Astrocyte (in vitro differentiated cells and primary cell): ENCODE data around the gene DCUN1D1. TPM values are rescaled to one million over a fixed set of nuclear protein-coding genes. Genes with fewer than 3 reads are reported as not detected.

ENCODE experiments used
- DNase-seq: peaks from one replicate; pipeline ENCODE4 v3.0.0-alpha.2; 2010; ENCODE audit warnings: low read depth
- FAIRE-seq: peaks from 2 replicates; lab custom pipeline; 2011; peaks lifted over from hg19 to GRCh38; lab: Jason Lieb, UNC
- H2AFZ ChIP-seq: 2 replicates; pipeline ENCODE4 v1.6.0; 2012; ENCODE audit warnings: low read depth, low read length, inconsistent platforms
- H3K27ac ChIP-seq: 2 replicates; pipeline ENCODE4 v1.5.1; 2011; ENCODE audit warnings: low read depth, low read length, inconsistent platforms
- H3K27me3 ChIP-seq: 2 replicates; pipeline ENCODE4 v1.6.0; 2011; ENCODE audit warnings: low read length, inconsistent platforms; ENCODE audit not compliant: insufficient read depth
- H3K36me3 ChIP-seq: 2 replicates; pipeline ENCODE4 v1.5.1; 2011; ENCODE audit warnings: low read length, inconsistent platforms; ENCODE audit not compliant: insufficient read depth
- H3K4me1 ChIP-seq: 2 replicates; pipeline ENCODE4 v1.5.1; 2011; ENCODE audit warnings: low read length, inconsistent platforms; ENCODE audit not compliant: insufficient read depth
- H3K4me2 ChIP-seq: 2 replicates; pipeline ENCODE4 v1.6.0; 2012; ENCODE audit warnings: low read length, inconsistent platforms
- H3K4me3 ChIP-seq: 2 replicates; pipeline ENCODE4 v1.5.1; 2011; ENCODE audit warnings: low read depth, mild to moderate bottlenecking, low read length, inconsistent platforms; ENCODE audit not compliant: insufficient read depth
- H3K79me2 ChIP-seq: 2 replicates; pipeline ENCODE4 v1.6.0; 2012; ENCODE audit warnings: mild to moderate bottlenecking, low read length, inconsistent platforms; ENCODE audit not compliant: insufficient read depth
- H3K9ac ChIP-seq: 2 replicates; pipeline ENCODE4 v1.6.0; 2012; ENCODE audit warnings: mild to moderate bottlenecking, low read length, inconsistent platforms
- H3K9me3 ChIP-seq: 2 replicates; pipeline ENCODE4 v1.5.1; 2012; ENCODE audit warnings: low read depth, mild to moderate bottlenecking, low read length, inconsistent platforms; ENCODE audit not compliant: insufficient read depth
- H4K20me1 ChIP-seq: 2 replicates; pipeline ENCODE4 v1.6.0; 2012; ENCODE audit warnings: low read length, inconsistent platforms; ENCODE audit not compliant: insufficient read depth
- H3K27ac Mint-ChIP-seq: one replicate; pipeline ENCODE4 v1.8.0; 2021; ENCODE audit warnings: mild to moderate bottlenecking, mixed read lengths; ENCODE audit not compliant: unreplicated experiment
- H3K27me3 Mint-ChIP-seq: one replicate; pipeline ENCODE4 v1.8.0; 2021; ENCODE audit warnings: low read depth, mixed read lengths; ENCODE audit not compliant: unreplicated experiment
- H3K36me3 Mint-ChIP-seq: one replicate; pipeline ENCODE4 v1.8.0; 2021; ENCODE audit warnings: low read depth, mixed read lengths; ENCODE audit not compliant: unreplicated experiment
- H3K4me1 Mint-ChIP-seq: one replicate; pipeline ENCODE4 v1.8.0; 2021; ENCODE audit warnings: low read depth, mixed read lengths; ENCODE audit not compliant: unreplicated experiment
- H3K4me3 Mint-ChIP-seq: one replicate; pipeline ENCODE4 v1.8.0; 2021; ENCODE audit warnings: mild to moderate bottlenecking, moderate library complexity, mixed read lengths; ENCODE audit not compliant: unreplicated experiment
- H3K9me3 Mint-ChIP-seq: one replicate; pipeline ENCODE4 v1.8.0; 2021; ENCODE audit warnings: mild to moderate bottlenecking, mixed read lengths; ENCODE audit not compliant: unreplicated experiment
- CTCF ChIP-seq: IDR thresholded peaks from 2 replicates; pipeline ENCODE4 v1.5.1; 2011; ENCODE audit warnings: low read depth, mild to moderate bottlenecking, inconsistent platforms, low read length, moderate library complexity; ENCODE audit not compliant: insufficient read depth
- EZH2 ChIP-seq: IDR thresholded peaks from 2 replicates; pipeline ENCODE4 v1.6.1; 2012; ENCODE audit warnings: mild to moderate bottlenecking, low read length, inconsistent platforms; ENCODE audit not compliant: insufficient read depth
- total RNA-seq: library from RNA; stranded (reverse); gene quantifications from 2 replicates; pipeline ENCODE4 v1.2.1, GENCODE V29; 2021

DCUN1D1 gene
- total RNA-seq, 1 donor from 2014 or later, result 50.2 TPM

- H3K36me3 ChIP-seq, result peaks cover 4% of the 10 kb centered on the region
- no peak overlapping the region for H3K4me2 ChIP-seq
- H3K9ac ChIP-seq, result no peak overlapping the region
- H3K9me3 ChIP-seq, result no peaks in the 10 kb centered on the region
- Mint-ChIP-seq H3K27ac (no peak overlapping the region), H3K4me3 (no peak overlapping the region), H3K4me1 (no peaks in the 10 kb centered on the region), H3K27me3 (no peaks in the 10 kb centered on the region), H3K9me3 (no peaks in the 10 kb centered on the region), H3K36me3 (peaks cover 12% of the 10 kb centered on the region)
- H3K27me3 ChIP-seq, result no peaks in the 10 kb centered on the region
- H3K4me3 ChIP-seq, result no peak overlapping the region
- TF ChIP-seq CTCF, result no peak
- TF ChIP-seq EZH2, result no peak
- no peaks in the 10 kb centered on the region for H3K79me2 ChIP-seq
- DNase-seq, result no peak
- no peaks in the 10 kb centered on the region for H3K4me1 ChIP-seq
- H4K20me1 ChIP-seq, result peaks cover 5% of the 10 kb centered on the region
- H2AFZ ChIP-seq, result no peak overlapping the region
- no peak for FAIRE-seq
- H3K27ac ChIP-seq, result no peak overlapping the region
Observed at GRCh38 chr3:182949688-182950087, 30.6 kb downstream of the DCUN1D1 start.

GRCh38 chr3:182948305-182948704 is 32.0 kb downstream of the DCUN1D1 start:
- Histone ChIP-seq H3K36me3 (peaks cover 4% of the 10 kb centered on the region), H3K4me2 (no peak overlapping the region), H2AFZ (no peak overlapping the region), H3K4me1 (no peaks in the 10 kb centered on the region), H3K27ac (no peak overlapping the region), H3K9me3 (no peaks in the 10 kb centered on the region), H3K79me2 (no peaks in the 10 kb centered on the region), H4K20me1 (peaks cover 5% of the 10 kb centered on the region), H3K9ac (no peak overlapping the region), H3K27me3 (no peaks in the 10 kb centered on the region), H3K4me3 (no peak overlapping the region)
- Mint-ChIP-seq H3K27ac (no peak overlapping the region), H3K27me3 (no peaks in the 10 kb centered on the region), H3K36me3 (peaks cover 12% of the 10 kb centered on the region), H3K9me3 (no peaks in the 10 kb centered on the region), H3K4me1 (no peaks in the 10 kb centered on the region), H3K4me3 (no peak overlapping the region)
- no peak for FAIRE-seq
- no peak for DNase-seq
- TF ChIP-seq EZH2, result no peak
- no peak for TF ChIP-seq CTCF

- Histone ChIP-seq H3K4me3 (no peak overlapping the region), H3K27ac (no peak overlapping the region), H4K20me1 (peaks cover 5% of the 10 kb centered on the region), H3K4me2 (no peak overlapping the region), H3K36me3 (peaks cover 4% of the 10 kb centered on the region), H3K79me2 (no peaks in the 10 kb centered on the region), H3K9ac (no peak overlapping the region), H3K9me3 (no peaks in the 10 kb centered on the region), H2AFZ (no peak overlapping the region), H3K4me1 (no peaks in the 10 kb centered on the region), H3K27me3 (no peaks in the 10 kb centered on the region)
- no peaks in the 10 kb centered on the region for H3K9me3 Mint-ChIP-seq
- TF ChIP-seq CTCF (no peak), EZH2 (no peak)
- no peaks in the 10 kb centered on the region for H3K4me1 Mint-ChIP-seq
- H3K27me3 Mint-ChIP-seq, result no peaks in the 10 kb centered on the region
- H3K27ac Mint-ChIP-seq, result no peak overlapping the region
- H3K4me3 Mint-ChIP-seq, result no peak overlapping the region
- peaks cover 10% of the 10 kb centered on the region for H3K36me3 Mint-ChIP-seq
- DNase-seq, result no peak
- FAIRE-seq, result no peak
Observed at GRCh38 chr3:182947888-182948287, 32.5 kb downstream of the DCUN1D1 start.
